Stimulated activated CD4-positive, alpha-beta T cell treated with anti-CD3 and anti-CD28 coated beads, Interleukin-4, amount 100 ng/mL, for 48 hours (primary cell): Measurements from ENCODE around the gene WDR45B.

Experiments used
- DNase-seq, 2 donors: peaks; one replicate each; pipeline ENCODE4 v3.0.0-alpha.2; 2020; ENCODE audit warnings: low read depth in 2 of 2

Gene WDR45B

GRCh38 chr17:82629748-82630147 is 18.5 kb downstream of the WDR45B start:
- no peak for DNase-seq

- no peak for DNase-seq
Measured at GRCh38 chr17:82627405-82627804, 20.8 kb downstream of the WDR45B start.

- no peak for DNase-seq
Measured at GRCh38 chr17:82623707-82624106, 24.5 kb downstream of the WDR45B start.

- no peak for DNase-seq
Measured at GRCh38 chr17:82619641-82620040, 28.6 kb downstream of the WDR45B start.

- DNase-seq: no peak
Measured at GRCh38 chr17:82619211-82619610, 29.0 kb downstream of the WDR45B start.

- no peak for DNase-seq
Measured at GRCh38 chr17:82616021-82616711, 32.1 kb downstream of the WDR45B start.

GRCh38 chr17:82615084-82616020 is 32.9 kb downstream of the WDR45B start:
- no peak for DNase-seq

GRCh38 chr17:82614095-82614631 is 34.1 kb downstream of the WDR45B start:
- no peak for DNase-seq

GRCh38 chr17:82613283-82614094 is 34.8 kb downstream of the WDR45B start:
- DNase-seq: no peak

GRCh38 chr17:82611140-82612058 is 36.8 kb downstream of the WDR45B start:
- DNase-seq: no peak

- no peak for DNase-seq
Measured at GRCh38 chr17:82609655-82610054, 38.6 kb downstream of the WDR45B start.

- DNase-seq: no peak
Measured at GRCh38 chr17:82608816-82609215, 39.4 kb downstream of the WDR45B start.

- DNase-seq: no peak
Measured at GRCh38 chr17:82605939-82606600, 42.2 kb downstream of the WDR45B start.

- no peak for DNase-seq
Measured at GRCh38 chr17:82604532-82604931, 43.7 kb downstream of the WDR45B start.

GRCh38 chr17:82603981-82604448 is 44.2 kb downstream of the WDR45B start:
- DNase-seq: no peak

GRCh38 chr17:82602986-82603710 is 45.1 kb downstream of the WDR45B start:
- no peak for DNase-seq

- no peak for DNase-seq
Measured at GRCh38 chr17:82602487-82602886, 45.8 kb downstream of the WDR45B start.

GRCh38 chr17:82601447-82602000 is 46.7 kb downstream of the WDR45B start:
- DNase-seq: no peak
